B cell (primary cell): Measurements from ENCODE around the gene SAMD1. TPM values are rescaled to one million over a fixed set of nuclear protein-coding genes. Genes with fewer than 3 reads are reported as not detected.

Source experiments
- ATAC-seq: fragments of 200-7000 bp; cut with Tn5 transposase; one replicate; pipeline ENCODE4 v1.10.0; 2021; ENCODE audit warnings: low read depth, mild to moderate bottlenecking, moderate number of reproducible peaks, moderate library complexity
- CTCF ChIA-PET: fragments of 350-600 bp; sonication (Branson Sonifier 250); formaldehyde crosslinking; loops from one replicate; lab custom pipeline; 2021; ENCODE audit warnings: antibody characterized with exemption, inconsistent platforms; lab: Charles Lee
- POLR2A ChIA-PET: fragments of 350-600 bp; sonication (Branson Sonifier 250); formaldehyde crosslinking; loops from one replicate; lab custom pipeline; 2021; ENCODE audit warnings: antibody characterized with exemption; lab: Charles Lee
- DNase-seq: peaks from one replicate; pipeline ENCODE4 v3.0.0; 2013
- H2AFZ ChIP-seq: 2 replicates; pipeline ENCODE4 v1.6.1; 2012; ENCODE audit warnings: mild to moderate bottlenecking, low read depth, low read length; ENCODE audit not compliant: insufficient read depth, poor library complexity, severe bottlenecking
- H3K27ac ChIP-seq, 2 donors: 1 replicate in 1 of 2; 2 replicates in 1 of 2; pipeline ENCODE4 v1.5.1; 2012 to 2013; ENCODE audit warnings: low read length in 2 of 2, mild to moderate bottlenecking in 2 of 2, moderate library complexity in 1 of 2
- H3K27me3 ChIP-seq, 4 experiments: fragments of 200-600 bp in 1 of 4; sonication (generic) in 1 of 4; replicated peaks in 1 of 4; 1 replicate in 2 of 4; 2 replicates in 2 of 4; pipeline versions ENCODE4 v1.6.1 to v1.7.0; 2013 to 2016; ENCODE audit warnings: low read length in 3 of 4, mild to moderate bottlenecking in 2 of 4, mixed read lengths in 1 of 4, moderate library complexity in 1 of 4; ENCODE audit not compliant: insufficient read depth in 4 of 4, control insufficient read depth in 3 of 4; ENCODE audit errors: control extremely low read depth in 1 of 4
- H3K36me3 ChIP-seq, 2 experiments: replicated peaks in 1 of 2; 1 replicate in 1 of 2; 2 replicates in 1 of 2; pipeline versions ENCODE4 v1.6.1 to v1.7.1; 2013; ENCODE audit warnings: low read length in 1 of 2; ENCODE audit not compliant: insufficient read depth in 2 of 2, control insufficient read depth in 1 of 2; ENCODE audit errors: control extremely low read depth in 1 of 2, extremely low read depth in 1 of 2
- H3K4me1 ChIP-seq, 2 donors: fragments of 200-600 bp in 1 of 2; sonication (generic) in 1 of 2; 1 replicate in 1 of 2; 2 replicates in 1 of 2; pipeline versions ENCODE4 v1.5.1 to v1.6.1; 2013 to 2017; ENCODE audit warnings: low read length in 2 of 2; ENCODE audit not compliant: control insufficient read depth in 2 of 2, insufficient read depth in 2 of 2
- H3K4me2 ChIP-seq: replicated peaks from 2 replicates; pipeline ENCODE3; 2012; ENCODE audit warnings: mild to moderate bottlenecking, low read depth, low read length; ENCODE audit not compliant: poor library complexity, severe bottlenecking
- H3K4me3 ChIP-seq, 5 experiments: fragments of 200-600 bp in 1 of 5; sonication (generic) in 1 of 5; 1 replicate in 3 of 5; 2 replicates in 2 of 5; pipeline versions ENCODE4 v1.5.1 to v1.7.0; 2011 to 2016; ENCODE audit warnings: low read length in 4 of 5, mild to moderate bottlenecking in 4 of 5, low read depth in 2 of 5, control low read depth in 1 of 5, moderate library complexity in 1 of 5; ENCODE audit not compliant: insufficient read depth in 1 of 5; ENCODE audit errors: control extremely low read depth in 1 of 5, extremely low read depth in 1 of 5
- H3K79me2 ChIP-seq: fragments of 200-600 bp; sonication (generic); one replicate; pipeline ENCODE4 v1.6.0; 2016; ENCODE audit warnings: low read length; ENCODE audit not compliant: control insufficient read depth, insufficient read depth
- H3K9ac ChIP-seq: fragments of 200-600 bp; sonication (generic); 2 replicates; pipeline ENCODE4 v1.6.1; 2017; ENCODE audit warnings: mild to moderate bottlenecking, low read length, moderate library complexity
- H3K9me3 ChIP-seq, 3 donors: one replicate each; pipeline versions ENCODE4 v1.6.1 to v1.7.1; 2013; ENCODE audit warnings: low read length in 2 of 3; ENCODE audit not compliant: control insufficient read depth in 2 of 3, insufficient read depth in 1 of 3; ENCODE audit errors: control extremely low read depth in 1 of 3
- H4K20me1 ChIP-seq: 2 replicates; pipeline ENCODE4 v1.6.0; 2012; ENCODE audit warnings: mild to moderate bottlenecking, low read length; ENCODE audit not compliant: insufficient read depth, control insufficient read depth, poor library complexity, severe bottlenecking
- H3K27ac Mint-ChIP-seq: one replicate; pipeline ENCODE4 v1.8.0; 2021; ENCODE audit warnings: mixed read lengths
- H3K27me3 Mint-ChIP-seq: one replicate; pipeline ENCODE4 v1.8.0; 2021; ENCODE audit warnings: mixed read lengths
- H3K4me1 Mint-ChIP-seq: one replicate; pipeline ENCODE4 v1.8.0; 2021; ENCODE audit warnings: mixed read lengths
- H3K4me3 Mint-ChIP-seq: one replicate; pipeline ENCODE4 v1.8.0; 2021; ENCODE audit warnings: mixed read lengths
- H3K9me3 Mint-ChIP-seq: one replicate; pipeline ENCODE4 v1.8.0; 2022; ENCODE audit warnings: mixed read lengths; ENCODE audit not compliant: insufficient read depth
- EZH2 ChIP-seq: IDR thresholded peaks from 2 replicates; pipeline ENCODE4 v1.6.1; 2012; ENCODE audit warnings: borderline replicate concordance, low read depth, mild to moderate bottlenecking, moderate library complexity, low read length; ENCODE audit not compliant: insufficient read depth, poor library complexity, severe bottlenecking
- WGBS: methylation state at CpG from one replicate; pipeline ENCODE4 v1.1.5; 2013; ENCODE audit warnings: missing lambda C conversion rate; ENCODE audit not compliant: insufficient coverage; 5-methylcytosine and 5-hydroxymethylcytosine counted together
- intact Hi-C: fragments of 100-400 bp; cut with micrococcal nuclease; formaldehyde crosslinking; loops from one replicate; pipeline ENCODE4 v1.10.0; 2022
- polyA plus RNA-seq: library from polyadenylated mRNA; depleted of rRNA; stranded (reverse); fragments of >200 nt; gene quantifications from 2 replicates; pipeline ENCODE4 v1.2.3, GENCODE V29; 2012
- total RNA-seq, 2 donors: library from RNA; stranded (reverse); fragments of 120-200 nt in 1 of 2; gene quantifications; 1 replicate in 1 of 2; 2 replicates in 1 of 2; pipeline versions ENCODE4 v1.2.3 to v1.2.4, GENCODE V29; 2013 to 2022
- TF ChIP-seq, protein P1 (sequence below): fragments of 200-600 bp; IDR thresholded peaks from one replicate; pipeline ENCODE4 v1.8.0; 2022; ENCODE audit warnings: antibody characterized with exemption, mild to moderate bottlenecking

Gene SAMD1
- total and polyA plus RNA-seq, 2 donors (not counting 1 experiment from before 2014, with no cell fraction given), result 17.4 to 39.2 TPM

DNA sequence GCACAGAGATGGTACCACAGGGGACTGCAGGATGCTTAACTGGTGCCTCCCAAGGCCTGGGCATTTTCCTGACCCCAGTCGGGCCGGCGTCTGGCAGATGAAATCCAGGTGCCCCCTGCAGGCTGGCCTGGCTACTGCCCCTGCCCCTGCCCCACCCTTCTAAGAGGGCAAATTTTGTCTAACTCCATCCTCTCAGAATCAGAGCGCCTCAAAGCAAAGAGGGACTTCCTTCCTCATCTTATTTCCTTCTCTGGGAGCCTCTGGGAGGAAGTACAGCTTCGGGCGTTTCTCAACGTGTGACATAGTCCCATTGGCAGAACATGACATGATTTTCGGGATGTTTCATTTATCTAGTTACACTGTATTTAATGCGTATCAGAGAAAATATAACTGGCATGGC is 24.3 kb upstream of the SAMD1 start:
- peaks cover 58% of the 10 kb centered on the region for H4K20me1 ChIP-seq

DNA sequence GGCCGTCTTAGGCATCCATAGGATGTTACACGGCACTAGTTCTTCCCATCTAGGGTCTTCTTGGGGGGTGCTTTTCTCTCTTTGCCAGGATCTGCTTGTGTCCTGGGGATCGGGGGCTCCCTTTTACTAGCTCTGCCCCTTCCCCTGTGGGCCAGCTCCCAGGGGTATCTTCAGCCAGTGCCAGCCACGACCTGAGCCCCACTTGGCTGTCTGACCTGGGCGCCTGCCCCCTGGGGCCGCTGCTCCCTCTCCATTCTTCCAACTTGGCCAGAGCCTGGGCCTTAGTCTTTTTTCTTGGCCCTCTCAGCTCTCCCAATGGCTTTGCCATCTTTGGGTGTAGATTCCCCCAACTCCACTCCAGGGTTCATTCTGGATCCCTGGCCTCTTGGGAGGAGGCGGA is 23.9 kb upstream of the SAMD1 start:
- Mint-ChIP-seq H3K9me3 (no peaks in the 10 kb centered on the region), H3K27me3 (no peaks in the 10 kb centered on the region), H3K27ac (no peak overlapping the region), H3K4me3 (no peak overlapping the region), H3K4me1 (peaks cover 39% of the 10 kb centered on the region)
- 89% methylated on average over 7 of the region's 7 CpGs for WGBS
- Histone ChIP-seq H4K20me1 (peaks cover 58% of the 10 kb centered on the region), H3K36me3 (peaks cover 0 to 2% of the 10 kb centered on the region in 2 experiments), H3K4me1 (peaks cover 36 to 38% of the 10 kb centered on the region in 2 donors), H3K9me3 (no peaks in the 10 kb centered on the region), H3K4me3 (no peak overlapping the region), H3K4me2 (peak overlapping the region; percentile 45), H2AFZ (peak overlapping the region; percentile 27), H3K27me3 (no peaks in the 10 kb centered on the region), H3K27ac (no peak overlapping the region), H3K79me2 (peaks cover 62% of the 10 kb centered on the region), H3K9ac (no peak overlapping the region)
- intact Hi-C loops, result no loop called here
- ChIA-PET CTCF (interaction anchor here (1.1 to 3.0 kb wide), 8 partner anchors 12 to 230 kb away, joined by 3 to 14 read pairs (median 4); partner anchors contain the start of gene ASF1B), POLR2A (no interaction called here)
- ATAC-seq (no peak), DNase-seq (no peak)
- no peak for TF ChIP-seq EZH2
- TF ChIP-seq, protein P1, sequence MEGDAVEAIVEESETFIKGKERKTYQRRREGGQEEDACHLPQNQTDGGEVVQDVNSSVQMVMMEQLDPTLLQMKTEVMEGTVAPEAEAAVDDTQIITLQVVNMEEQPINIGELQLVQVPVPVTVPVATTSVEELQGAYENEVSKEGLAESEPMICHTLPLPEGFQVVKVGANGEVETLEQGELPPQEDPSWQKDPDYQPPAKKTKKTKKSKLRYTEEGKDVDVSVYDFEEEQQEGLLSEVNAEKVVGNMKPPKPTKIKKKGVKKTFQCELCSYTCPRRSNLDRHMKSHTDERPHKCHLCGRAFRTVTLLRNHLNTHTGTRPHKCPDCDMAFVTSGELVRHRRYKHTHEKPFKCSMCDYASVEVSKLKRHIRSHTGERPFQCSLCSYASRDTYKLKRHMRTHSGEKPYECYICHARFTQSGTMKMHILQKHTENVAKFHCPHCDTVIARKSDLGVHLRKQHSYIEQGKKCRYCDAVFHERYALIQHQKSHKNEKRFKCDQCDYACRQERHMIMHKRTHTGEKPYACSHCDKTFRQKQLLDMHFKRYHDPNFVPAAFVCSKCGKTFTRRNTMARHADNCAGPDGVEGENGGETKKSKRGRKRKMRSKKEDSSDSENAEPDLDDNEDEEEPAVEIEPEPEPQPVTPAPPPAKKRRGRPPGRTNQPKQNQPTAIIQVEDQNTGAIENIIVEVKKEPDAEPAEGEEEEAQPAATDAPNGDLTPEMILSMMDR, result no peak

More for the DNA sequence above, 24.3 kb upstream of the SAMD1 start:
- Histone ChIP-seq H3K9ac (no peak overlapping the region), H3K27ac (no peak overlapping the region), H3K9me3 (no peaks in the 10 kb centered on the region), H3K4me2 (peak overlapping the region; percentile 45), H3K27me3 (no peaks in the 10 kb centered on the region), H2AFZ (peak overlapping the region; percentile 27), H3K36me3 (peaks cover 0 to 2% of the 10 kb centered on the region in 2 experiments), H3K79me2 (peaks cover 62% of the 10 kb centered on the region), H3K4me3 (no peak overlapping the region), H3K4me1 (peaks cover 36 to 38% of the 10 kb centered on the region in 2 donors)
- CTCF ChIA-PET, result interaction anchor here (1.0 to 3.0 kb wide), 9 partner anchors 11 to 236 kb away, joined by 3 to 14 read pairs (median 3); partner anchors contain the start of genes ASF1B and MISP3
- H3K27ac Mint-ChIP-seq, result no peak overlapping the region
- H3K27me3 Mint-ChIP-seq, result no peaks in the 10 kb centered on the region
- peak overlapping the region; percentile 34 for H3K4me3 Mint-ChIP-seq
- intact Hi-C loops, result no loop called here
- TF ChIP-seq EZH2, result no peak
- TF ChIP-seq, protein P1, result peak; percentile 63
- ATAC-seq (no peak), DNase-seq (peak; percentile 64)
- no peaks in the 10 kb centered on the region for H3K9me3 Mint-ChIP-seq
- 20% methylated on average over 4 of the region's 9 CpGs for WGBS
- POLR2A ChIA-PET, result no interaction called here
- H3K4me1 Mint-ChIP-seq, result peaks cover 39% of the 10 kb centered on the region
